ENCODE results near the gene PTPRN2.

The PTPRN2 gene

DNA sequence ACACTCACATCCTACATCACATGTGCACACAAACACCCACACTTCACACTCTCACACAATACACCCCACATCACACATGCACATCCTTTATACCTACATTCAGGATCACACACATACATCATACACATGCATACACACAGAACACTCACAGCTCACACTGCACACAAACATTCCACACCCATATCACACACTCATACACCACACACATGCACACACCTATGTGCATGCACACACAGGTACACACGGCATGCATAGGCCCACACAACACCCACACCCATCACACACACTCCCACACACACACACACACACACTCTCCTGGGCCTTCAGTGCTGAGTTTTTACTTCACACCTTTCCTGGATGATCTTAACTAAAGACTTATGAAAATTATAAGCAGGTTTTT, 1030.4 kb downstream of the PTPRN2 start:
- DNase-seq, result no peak

DNA sequence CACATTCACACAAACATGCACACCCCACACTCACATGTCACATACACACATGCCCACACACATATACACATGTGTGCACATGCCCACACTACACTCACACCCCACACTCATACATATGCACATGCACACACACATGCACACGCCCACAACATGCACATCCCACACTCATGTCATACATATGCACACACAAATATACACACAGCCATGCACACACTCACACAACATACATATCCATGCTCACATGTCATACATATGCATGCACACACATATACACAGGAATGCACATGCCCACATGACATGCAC, 1031.0 kb downstream of the PTPRN2 start:
- no peak for DNase-seq

DNA sequence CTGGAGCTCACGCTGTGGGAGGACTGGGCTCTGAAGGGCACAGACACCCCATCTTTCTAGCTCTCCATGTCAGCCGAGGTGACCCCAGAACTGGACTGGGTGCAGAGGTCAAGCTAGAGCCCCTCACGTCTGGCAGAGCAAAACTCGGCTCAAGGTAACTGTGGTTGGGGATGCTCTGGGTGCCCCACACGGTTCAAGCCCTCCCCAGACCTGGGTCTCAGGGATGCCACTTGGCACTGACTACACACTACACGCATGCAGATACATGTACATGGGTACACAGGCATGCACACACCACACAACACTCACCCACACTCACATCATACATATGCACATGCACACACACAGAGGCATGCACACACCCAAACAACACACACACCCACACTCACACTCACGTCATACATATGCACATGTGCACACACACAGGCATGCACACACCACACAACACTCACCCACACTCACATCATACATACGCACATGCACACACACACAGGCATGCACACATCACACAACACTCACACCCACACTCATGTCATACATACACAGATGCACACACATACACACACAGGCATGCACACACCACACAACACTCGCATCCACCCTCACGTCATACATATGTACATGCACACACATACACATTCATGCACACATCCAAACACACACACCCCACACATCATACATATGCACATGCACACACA, 1031.5 kb downstream of the PTPRN2 start:
- no peak for DNase-seq

DNA sequence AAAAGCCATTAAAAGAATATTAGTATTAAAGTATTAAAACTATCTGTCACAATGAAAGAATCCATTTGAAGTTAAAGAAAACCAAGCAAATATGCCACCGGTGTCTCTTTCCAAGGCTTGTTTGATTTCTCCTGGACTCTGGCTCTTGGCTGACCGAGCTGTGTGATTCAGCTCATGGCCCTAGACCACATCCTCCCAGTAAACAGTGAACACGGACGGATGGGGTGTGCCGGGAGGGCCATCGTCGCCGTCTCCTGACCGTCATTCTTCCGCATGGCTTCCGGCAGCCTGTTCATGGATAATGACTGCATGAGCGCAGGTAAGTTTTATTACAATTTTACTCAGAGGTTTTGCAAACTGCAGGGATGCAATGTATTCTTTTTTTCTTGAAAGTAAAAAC, 1032.3 kb downstream of the PTPRN2 start:
- no peak for DNase-seq

DNA sequence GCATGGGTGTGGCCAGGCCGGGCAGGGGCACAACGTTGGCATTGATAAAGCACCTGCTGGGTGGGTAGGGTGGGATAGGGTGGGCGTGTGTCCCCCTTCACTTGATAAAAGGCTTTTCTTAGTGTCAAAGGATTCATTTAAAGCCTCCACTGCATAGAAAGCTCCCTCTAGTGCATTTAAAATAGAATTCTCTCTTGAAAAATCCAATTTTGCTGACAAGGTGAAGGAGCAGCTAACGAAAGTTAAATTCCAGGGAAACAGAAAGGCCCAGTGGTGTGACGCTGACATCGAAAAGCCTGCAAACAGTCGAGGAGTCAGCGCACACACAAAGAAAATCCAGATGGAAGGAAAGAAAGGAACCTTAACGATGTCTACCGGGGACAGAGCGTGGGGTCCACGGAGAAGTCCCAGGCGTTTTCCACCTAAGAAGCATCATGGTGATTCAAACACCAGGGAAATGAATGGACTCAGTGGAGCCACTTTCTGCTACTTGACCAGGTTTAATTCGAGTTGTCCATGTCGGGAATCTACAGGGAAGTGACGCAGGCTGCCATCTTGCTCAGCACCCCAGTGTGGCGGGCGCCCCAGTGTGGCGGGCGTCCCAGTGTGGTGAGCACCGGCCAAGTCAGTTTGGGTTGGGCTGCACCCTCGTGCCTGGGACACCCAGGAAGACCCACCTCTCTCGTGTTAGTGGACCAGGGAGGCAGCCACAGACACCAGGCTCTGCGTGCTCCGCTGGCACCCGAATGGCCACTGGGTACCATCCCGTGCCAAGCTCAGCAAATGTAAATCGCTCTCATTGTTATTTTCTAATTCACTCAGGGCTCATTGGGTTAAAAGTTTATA, 1033.0 kb downstream of the PTPRN2 start:
- DNase-seq, result no peak

DNA sequence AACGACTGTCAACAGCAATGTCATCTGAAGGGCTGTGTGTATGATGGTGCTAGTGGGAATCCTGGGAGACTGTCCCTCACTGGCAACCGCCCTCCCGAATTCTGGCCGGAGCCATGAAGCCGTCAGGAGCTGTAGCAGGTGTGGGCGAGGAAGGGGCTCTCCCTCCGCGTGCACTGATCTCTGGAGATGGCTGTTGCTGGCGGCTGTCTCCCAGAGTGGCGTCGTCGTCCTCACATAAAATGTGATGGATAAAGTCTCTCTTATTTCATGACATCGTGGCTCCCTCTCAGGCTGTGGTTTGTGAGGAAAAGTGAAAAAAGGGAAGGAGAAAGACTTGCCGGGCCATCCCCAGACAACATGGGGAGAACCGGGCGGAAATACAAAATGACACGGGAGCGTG, 1034.4 kb downstream of the PTPRN2 start:
- DNase-seq, result no peak

DNA sequence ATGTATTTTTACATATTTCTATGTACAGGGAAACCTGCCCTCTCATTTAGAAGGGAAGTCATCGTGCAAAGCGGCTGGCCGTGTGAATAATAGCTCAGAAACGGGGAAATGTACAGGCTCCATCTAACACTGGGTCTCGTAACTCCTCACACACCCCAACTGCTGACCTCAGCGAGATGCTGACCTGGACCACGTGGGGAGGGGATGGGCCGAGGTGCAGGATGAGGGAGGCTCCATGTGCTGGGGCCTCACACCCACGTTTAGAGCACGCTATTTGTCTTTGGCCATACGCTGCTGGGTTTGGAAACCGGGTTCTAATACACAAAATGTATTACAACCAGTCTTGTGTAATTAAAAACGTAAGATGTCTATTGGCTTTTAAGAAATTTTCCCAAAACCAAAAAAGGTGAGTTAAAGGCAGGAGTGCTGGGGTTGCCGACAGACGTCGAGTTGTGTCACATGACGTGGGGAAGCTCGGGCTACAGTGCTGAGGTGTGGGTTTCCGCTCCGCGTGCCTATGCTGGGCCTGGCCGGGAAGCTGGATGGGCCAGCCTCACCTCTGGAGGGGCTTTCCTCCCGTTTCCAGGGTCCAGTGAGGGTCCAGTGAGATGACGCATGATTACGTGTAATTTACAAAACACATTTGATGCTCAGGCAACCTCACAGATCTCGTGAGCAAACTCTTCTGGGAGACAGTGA, 1035.2 kb downstream of the PTPRN2 start:
- no peak for DNase-seq

DNA sequence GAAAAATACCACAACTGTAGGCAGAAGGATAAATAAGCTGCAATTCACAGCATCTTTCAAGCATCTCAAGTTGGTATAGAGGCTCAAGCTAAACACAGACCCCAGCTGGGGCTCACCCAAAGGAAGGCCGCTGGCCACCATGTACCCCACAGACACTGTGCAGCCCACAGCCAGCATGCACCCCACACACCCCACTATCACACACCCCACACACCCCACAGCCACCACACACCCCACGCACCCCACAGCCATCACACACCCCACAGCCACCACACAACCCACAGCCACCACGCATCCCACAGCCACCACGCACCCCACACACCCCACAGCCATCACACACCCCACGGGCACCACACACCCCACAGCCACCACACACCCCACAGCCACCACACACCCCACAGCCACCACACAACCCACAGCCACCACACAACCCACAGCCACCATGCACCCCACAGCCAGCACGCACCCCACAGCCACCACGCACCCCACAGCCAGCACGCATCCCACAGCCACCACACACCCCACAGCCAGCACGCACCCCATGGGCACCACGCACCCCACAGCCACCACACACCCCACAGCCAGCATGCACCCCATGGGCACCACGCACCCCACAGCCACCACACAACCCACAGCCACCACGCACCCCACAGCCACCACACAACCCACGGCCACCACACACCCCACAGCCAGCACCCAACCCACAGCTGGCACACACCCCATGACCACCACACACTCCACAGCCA, 1036.1 kb downstream of the PTPRN2 start:
- no peak for DNase-seq

DNA sequence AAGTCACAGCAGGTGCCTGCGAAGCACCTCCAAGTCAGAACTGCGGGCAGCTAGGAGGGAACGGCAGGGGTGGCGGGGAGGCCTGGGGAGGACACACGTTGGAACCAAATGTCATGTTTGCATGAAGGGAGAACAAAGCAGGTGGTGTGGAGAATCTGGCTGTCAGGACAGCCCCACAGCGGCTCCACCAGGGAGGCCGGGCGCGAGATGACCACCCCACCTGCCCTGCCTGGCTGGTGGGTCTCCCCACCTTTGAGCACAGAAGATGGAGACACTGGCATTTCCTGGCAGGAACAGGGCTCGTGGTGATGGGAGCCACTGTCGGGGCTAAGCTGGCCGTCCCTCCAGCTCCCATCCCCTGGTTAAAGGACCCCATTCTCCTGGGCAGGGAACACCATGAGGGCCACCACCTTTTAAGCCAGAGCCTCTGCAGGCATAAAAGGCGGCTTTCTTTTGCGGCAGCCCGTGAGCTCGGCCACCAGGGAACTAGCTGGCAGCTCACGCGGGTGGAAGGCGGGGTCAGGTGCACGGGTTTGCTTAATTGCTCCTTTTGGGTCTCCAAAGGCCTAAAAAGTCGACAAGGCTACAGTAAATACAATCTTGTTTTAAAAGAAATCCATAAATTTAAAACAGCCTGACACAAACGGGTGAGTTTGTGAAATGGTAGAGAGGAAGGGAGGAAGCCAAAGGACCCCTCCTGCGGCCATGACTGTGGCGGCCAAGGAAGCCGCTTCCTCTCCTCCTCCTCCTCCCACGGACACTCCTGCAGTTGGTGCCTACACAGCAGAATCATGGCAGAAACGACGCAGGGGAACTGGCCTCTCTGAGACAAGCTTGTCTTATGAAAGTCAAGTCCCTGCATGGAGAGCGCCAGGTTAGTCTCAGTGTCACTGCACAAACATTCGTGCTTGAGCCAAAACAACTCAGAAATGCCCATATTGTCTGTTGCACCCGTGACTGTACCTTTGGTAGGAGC, 1037.0 kb downstream of the PTPRN2 start:
- DNase-seq, result no peak

DNA sequence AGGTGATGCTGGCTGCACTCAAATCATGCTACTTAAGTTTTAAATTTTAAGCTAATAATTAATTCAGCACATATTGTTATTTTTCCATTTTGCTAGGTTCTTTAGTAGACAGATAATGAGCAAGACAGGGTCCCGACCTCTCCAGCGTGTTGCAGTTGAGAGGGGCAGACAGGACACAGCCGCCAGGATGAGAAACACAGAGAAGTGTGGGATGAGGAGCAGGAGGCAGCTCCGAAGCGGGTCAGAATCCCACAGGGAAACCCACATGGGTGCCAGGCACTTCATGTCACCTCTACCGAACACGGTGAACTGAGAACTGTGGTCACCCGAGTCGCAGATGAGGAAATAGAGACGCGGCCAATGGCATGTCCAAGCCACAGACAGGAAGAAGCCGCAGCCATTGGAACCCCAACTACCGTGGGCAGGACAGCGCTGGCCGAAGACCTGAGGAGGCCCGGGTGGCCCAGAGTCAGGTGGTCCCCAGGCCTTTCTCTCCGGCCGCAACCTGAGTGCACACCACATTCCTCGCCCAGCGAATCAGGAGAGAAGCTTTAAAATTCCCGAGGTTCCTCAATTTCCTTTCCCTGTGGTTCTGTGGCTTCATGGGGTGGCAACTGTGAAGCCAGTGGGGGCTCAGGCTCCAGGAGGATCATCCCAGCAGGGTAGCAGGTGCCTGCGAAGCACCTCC, 1037.9 kb downstream of the PTPRN2 start:
- DNase-seq, result no peak

DNA sequence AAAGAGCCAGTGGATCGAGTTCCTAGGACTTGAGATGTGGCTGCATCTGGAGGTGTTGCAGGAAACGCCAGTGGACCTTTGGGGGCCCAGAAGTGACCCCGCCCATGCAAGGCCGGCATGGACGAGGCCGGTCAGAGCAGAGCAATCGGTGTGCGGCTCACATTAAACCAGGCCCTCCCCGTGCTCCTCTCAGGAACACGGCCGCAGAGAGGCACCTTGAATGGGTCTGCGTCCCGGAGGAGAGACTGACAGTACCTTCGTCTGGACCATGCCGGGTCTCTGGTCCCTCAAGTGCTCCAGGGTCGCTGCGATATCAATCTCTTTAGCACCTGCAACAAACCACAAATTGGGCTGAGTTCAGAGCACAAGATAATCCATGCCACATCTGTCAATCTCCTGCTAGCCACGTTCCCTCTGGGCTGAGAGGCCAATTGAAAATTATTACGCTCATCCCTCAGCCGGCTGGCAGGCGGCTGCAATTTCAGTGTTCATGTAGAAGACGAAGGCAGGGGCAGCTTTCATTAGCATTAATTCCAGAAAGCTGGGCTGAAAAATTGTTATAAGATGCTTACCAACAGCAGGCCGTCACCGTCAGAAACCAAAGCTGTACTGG, 1038.8 kb downstream of the PTPRN2 start:
- no peak for DNase-seq

DNA sequence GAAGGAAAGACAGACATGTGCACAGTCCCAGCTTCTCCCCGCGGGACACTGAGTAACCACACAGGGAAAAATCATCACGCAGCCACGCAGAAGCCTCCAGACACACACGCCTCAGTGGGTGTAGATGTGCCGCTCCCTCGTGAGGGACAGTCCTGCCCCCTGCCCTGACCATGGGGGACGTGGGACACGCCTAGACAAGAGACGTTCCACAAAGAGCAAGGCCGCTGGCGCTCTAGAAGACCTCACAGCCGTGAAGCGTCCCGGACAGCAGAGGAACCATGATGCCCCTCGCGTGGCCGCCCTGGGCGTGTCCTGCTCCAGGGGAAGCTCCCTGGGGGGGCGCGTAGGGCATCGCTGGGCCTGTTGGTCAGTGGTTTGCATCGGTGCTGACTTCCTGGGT, 1040.0 kb downstream of the PTPRN2 start:
- no peak for DNase-seq

DNA sequence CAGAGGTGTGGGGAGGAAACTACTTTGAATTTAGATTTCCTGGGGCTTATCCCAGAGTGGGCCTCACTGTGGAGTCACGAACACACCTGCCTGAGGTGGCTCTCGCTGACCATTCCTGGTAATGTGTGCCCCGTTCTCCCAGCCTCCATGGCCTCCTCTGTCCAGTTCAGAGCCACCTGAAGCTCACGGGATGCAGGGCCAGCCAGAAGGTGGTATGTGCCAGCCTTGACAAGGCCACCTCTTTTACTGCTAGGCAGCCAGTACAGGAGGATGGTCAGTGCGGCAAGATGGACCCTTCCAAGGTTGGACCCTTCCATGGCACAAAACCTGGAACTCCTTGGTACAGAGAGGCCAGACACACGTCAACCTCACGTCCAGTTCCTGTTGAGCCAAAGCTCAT, 1040.5 kb downstream of the PTPRN2 start:
- no peak for DNase-seq

DNA sequence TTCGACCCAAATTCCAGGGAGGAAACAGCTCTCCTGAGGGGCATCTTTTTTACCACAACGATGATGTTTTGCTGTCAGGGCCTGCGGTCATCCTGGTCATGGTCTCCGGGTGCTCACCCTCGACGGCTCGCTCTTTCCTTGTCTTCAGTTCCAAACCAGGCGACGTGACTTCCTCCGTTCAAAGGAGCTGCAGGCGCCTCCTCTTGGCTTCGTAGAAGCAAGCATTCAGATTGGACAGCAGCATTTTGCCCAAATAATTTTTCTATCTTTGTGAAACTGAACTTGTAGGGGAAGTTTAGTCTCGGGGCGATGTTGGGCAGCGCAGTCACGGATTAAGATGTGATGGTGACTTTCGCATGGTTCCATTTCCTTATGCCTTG, 1042.0 kb downstream of the PTPRN2 start:
- no peak for DNase-seq

DNA sequence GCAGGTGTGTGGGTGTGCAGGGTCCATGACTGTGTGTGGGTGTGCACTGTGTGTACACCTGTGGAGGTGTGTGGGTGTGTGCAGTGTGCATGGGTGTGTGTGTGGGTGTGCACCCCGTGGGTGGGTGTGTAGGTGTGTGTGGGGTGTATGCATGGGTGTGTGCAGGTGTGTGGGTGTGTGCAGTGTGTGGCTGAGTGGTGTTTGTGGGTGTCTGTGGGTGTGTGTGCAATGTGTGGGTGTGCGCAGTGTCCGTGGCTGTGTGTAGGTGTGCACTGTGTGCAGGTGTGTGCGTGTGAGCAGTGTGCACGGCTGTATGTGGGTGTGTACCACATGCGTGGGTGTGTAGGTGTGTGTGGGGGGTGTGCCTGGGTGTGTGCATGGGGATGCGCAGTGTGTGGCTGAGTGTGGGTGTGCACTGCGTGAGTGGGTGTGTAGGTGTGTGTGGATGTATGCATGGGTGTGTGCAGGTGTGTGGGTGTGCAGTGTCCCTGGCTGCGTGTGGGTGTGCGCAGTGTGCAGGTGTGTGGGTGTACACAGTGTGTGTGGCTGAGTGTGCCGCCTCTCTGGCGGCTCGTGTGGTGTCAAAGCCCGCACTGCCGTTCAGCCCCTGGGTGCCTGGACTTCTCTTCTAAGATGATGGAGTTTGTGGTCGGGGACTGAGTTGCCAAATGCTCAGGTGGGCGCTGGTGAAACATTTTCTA, 1042.5 kb downstream of the PTPRN2 start:
- DNase-seq, result no peak

DNA sequence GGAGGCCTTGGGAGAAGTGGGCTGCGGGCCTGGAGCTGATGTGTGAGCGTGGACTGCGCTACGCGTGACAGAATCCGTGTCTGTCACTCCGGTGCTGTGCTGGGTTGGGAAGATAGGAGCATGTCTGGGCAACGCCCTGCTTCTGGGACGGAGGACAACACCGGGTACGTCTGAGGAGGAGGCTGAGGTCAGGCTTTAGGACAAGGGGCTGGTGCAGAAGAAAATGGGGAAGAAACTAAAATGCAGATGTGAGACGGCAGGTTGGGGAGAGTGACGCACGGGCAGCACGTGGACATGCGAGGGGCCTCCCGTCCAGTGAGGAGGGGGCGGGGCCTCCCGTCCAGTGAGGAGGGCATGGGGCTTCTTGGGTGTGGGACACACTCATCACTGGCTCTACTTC, 1043.4 kb downstream of the PTPRN2 start:
- DNase-seq, result no peak

DNA sequence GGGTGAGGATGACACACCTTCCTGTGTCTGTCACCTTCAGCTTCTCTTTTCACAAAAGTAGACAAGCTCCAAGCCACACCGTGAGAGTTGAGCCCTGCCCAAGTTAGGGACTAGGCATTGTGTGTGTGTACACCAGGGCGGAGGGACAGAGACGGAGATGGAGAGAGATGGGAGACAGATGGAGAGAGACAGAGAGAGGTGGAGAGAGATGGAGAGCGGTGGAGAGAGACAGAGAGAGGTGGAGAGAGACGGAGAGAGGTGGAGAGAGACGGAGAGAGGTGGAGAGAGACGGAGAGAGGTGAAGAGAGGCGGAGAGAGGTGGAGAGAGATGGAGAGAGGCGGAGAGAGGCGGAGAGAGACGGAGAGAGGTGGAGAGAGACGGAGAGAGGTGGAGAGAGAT, 1043.8 kb downstream of the PTPRN2 start:
- no peak for DNase-seq

DNA sequence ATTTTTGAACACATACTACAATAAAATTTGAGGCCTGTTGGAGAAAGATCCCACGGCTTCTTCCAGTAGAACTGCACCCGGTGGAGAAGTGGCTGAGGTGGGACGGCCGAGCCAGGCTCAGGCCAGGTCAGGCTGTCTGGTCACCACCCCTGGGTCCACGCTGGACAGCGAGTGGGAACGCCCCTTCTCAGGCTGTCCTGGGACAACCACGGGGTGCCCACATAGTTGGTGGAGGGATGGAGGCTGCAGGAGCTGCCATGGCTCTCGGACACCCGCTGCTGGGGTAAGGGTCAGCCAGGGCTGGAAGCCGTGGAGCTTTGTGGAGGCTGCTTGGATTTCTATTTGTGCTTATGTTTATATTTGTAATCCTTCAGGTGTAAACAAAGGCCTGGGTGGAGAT, 1044.3 kb downstream of the PTPRN2 start:
- DNase-seq, result no peak

DNA sequence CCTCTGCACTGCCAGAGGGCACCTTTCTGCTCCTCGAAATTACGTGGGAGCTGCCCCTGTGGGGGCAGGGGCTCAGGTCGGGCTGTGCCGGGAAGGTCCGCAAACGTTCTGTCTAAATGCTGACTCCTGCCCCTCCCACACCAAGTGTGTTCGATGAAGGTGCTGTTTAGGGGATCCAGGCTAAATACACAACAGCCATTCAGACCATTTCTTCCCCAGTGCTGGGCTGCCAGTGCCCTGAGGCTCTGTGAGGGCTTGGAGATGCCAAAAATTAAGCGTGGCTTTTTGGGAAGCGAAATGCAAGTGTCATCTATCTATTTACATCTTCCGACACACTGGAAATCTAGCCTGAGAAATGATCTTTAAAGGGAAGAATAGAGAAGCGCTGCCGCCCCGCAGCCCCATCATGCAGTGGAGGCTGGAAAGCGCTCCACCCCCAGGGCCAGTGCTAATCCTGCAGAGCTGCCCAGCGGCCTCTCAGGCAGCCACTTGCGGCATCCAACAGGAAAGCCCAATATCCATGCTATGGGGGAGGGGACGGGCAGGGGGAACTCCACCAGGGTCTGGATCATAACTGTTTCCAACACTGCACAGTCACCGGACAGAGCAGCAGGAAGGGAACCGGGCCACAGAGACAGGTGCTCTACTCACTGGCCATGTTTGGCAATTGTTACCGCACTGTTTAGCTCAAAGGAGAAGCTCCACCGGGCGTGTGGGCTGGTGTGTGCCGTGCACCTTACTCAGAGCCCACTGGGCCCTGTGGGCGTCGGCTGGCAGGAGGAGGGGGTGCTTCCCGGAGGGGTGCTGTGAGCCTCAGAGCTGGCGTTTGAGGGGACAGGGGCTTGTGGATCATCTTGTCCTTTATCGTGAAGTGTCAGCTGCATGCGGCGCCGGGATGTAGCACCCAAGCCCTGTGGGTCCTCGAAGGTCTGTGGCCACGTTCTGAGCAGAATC, 1045.3 kb downstream of the PTPRN2 start:
- DNase-seq, result no peak

Measured in activated CD4-positive, alpha-beta T cell treated with anti-CD3 and anti-CD28 coated beads, Interleukin-2, Interleukin-6, amounts not matched to agents 100 ng/mL and 50 ng/mL, durations not matched to agents 16 hours and 8 hours (primary cell).